Measurements from ENCODE around the gene TRAPPC3L.

The TRAPPC3L gene

GRCh38 chr6:116463301-116463700 is 82.2 kb downstream of the TRAPPC3L start:
- DNase-seq (ENCODE audit: low read depth), result no peak

GRCh38 chr6:116461932-116462885 is 83.3 kb downstream of the TRAPPC3L start:
- peak; percentile 6 for DNase-seq (ENCODE audit: low read depth)

DNA sequence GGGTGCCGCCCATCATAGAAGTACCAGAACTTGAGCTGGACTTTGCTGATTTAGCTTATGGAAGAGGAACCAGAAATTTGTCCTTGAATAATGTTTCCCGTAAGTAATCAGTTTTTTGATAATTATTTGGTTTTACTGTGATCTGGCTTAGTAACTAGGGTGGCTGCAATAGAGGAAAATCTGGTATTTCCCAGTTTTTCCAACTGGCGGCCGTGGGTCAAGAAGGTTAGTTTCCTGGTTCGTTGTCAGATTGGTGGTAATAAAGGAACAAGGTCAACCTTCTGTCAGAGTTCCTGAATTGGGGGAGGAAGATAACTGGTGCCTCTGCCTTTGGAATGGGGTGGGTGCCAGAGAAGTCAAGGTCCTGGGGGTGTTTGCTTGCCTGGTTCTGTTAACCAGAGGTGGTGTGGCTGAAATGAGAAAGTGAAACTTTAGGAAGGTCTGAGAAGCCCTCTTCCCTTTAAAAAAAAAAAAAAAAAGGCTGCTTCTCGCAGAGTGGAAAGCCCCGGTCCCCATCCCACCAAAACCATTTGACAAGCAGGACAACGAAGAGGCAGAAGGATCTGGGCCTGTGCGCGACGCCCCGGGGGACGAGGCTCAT is 84.1 kb downstream of the TRAPPC3L start, which contains the start of gene CALHM6:
Gene CALHM6 (plus strand): TSS at position 45 of the 601 bp plus-strand sequence. CDS start 555 bp downstream, at position 600.
- no peak for DNase-seq (ENCODE audit: low read depth)

DNA sequence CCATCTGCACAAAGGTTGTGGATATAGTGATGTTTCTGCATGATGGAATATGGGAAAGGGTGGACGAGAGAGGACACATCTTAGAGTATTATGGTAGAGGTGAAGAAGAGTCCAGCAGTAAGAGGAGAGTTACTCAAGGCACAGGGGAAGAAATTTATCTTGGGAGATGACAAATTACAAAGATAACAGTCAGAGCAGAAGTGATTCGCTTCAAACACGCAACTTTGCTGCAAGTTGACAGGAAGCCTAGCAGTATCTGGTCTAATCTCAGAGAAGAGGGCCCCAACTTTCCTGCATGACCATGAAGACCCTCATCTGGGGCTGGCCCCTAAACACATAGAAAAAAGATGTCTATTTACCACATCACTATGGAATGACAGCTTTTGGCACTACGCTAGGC is 85.6 kb downstream of the TRAPPC3L start:
- DNase-seq (ENCODE audit: low read depth), result no peak

- no peak for DNase-seq (ENCODE audit: low read depth)
Observed at GRCh38 chr6:116458264-116458663, 87.2 kb downstream of the TRAPPC3L start.

GRCh38 chr6:116456927-116457326 is 88.6 kb downstream of the TRAPPC3L start:
- DNase-seq (ENCODE audit: low read depth), result no peak

DNA sequence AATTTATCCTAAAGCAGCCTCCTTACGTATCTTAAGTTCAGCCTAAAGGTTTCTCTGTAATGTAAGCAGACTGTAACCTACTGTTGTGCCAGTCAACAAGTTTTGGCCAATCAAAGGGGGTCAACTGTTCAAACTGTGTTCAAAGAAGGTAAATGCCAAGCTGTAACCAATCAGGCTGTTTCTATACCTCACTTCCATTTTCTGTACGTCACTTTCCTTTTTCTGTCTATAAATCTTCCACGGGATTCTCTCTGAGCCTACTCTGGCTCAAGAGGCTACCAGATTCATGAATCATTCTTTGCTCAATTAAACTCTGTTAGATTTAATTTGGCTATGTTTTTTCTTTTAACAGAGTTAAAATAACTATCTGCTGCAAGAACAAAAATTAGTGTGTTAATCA is 89.4 kb downstream of the TRAPPC3L start:
- no peak for DNase-seq (ENCODE audit: low read depth)

GRCh38 chr6:116452531-116452930 is 93.0 kb downstream of the TRAPPC3L start:
- DNase-seq (ENCODE audit: low read depth), result no peak

- DNase-seq (ENCODE audit: low read depth), result no peak
Observed at GRCh38 chr6:116451916-116452315, 93.6 kb downstream of the TRAPPC3L start.

DNA sequence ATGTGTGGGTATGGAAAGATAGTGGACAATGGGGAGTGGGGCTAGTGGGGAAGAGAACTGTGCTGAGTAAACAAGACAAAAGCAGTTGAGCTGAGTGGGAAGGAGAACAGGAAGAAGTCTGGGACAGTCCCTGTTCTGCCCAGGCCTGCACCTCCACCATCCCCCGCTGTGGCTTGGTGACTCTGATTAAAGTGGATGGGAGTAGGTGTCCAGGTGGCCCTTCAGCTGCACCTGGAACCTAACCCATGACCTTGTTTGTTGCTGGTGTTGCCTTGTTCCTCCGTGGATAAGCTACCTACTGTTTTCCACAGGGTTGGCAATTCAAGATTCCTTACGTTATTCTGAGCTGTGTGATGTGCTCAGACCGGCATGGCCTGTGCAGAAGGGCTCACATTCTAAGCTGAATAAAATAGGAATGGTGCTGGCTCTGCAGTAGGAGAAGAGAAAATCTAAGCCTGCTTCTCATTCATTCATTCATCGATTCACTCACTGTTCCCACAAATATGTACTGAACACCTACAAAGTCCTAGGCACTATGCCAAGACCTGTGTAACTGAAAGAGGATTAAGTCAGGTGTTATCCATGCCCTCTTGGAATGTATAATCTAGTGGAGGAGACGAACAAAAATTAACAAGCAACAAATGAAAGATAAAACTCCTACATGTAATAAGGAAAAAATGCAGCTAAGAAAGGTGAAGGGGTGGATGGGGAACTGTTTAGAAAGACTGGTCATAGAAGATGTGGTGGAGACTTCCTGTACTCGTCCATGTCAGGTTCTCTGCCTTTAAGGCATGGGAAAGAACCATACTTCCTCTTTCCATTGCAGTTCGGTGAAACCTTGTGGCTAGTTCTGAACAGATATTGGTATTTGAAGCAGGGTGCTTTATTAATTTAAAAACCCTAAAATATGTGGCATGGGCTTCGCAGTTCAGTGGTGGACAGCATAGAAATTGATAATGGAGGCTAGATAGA is 94.4 kb downstream of the TRAPPC3L start:
- DNase-seq (ENCODE audit: low read depth), result no peak

- DNase-seq (ENCODE audit: low read depth), result no peak
Observed at GRCh38 chr6:116450185-116450710, 95.2 kb downstream of the TRAPPC3L start.

GRCh38 chr6:116449565-116449964 is 95.9 kb downstream of the TRAPPC3L start:
- DNase-seq (ENCODE audit: low read depth), result no peak

GRCh38 chr6:116447496-116448011 is 97.9 kb downstream of the TRAPPC3L start:
- DNase-seq (ENCODE audit: low read depth), result no peak

DNA sequence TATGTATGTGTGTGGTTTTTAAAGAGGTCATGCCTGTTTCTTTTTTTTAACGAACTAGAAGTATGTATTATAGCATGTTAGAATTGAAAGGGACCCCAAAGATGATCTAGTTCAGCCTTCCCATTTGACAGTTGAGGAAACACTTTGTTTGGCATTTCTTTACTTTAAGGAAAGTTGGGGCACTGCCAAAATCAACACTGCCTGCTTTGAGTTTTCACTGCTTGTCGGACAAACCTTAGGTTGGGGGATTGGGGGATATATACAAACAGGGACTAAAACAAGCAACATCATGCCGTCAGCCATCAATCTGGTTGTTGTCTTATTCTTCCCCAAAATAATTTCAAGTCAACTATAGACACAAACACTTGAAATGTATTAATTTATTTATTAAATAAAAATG is 98.4 kb downstream of the TRAPPC3L start:
- DNase-seq (ENCODE audit: low read depth), result no peak

- no peak for DNase-seq (ENCODE audit: low read depth)
Observed at GRCh38 chr6:116446399-116446798, 99.1 kb downstream of the TRAPPC3L start.

GRCh38 chr6:116445102-116445501 is 100.4 kb downstream of the TRAPPC3L start:
- DNase-seq (ENCODE audit: low read depth), result no peak

All from T-helper 22 cell (primary cell).